HG03175 (cell line): Measurements from ENCODE around the gene HSPG2.

ENCODE experiments used
- ATAC-seq: cut with Tn5 transposase; IDR thresholded peaks from one replicate; pipeline ENCODE4 v1.9.1; 2021; ENCODE audit warnings: mild to moderate bottlenecking, moderate library complexity; ENCODE audit not compliant: unreplicated experiment

The HSPG2 gene

DNA sequence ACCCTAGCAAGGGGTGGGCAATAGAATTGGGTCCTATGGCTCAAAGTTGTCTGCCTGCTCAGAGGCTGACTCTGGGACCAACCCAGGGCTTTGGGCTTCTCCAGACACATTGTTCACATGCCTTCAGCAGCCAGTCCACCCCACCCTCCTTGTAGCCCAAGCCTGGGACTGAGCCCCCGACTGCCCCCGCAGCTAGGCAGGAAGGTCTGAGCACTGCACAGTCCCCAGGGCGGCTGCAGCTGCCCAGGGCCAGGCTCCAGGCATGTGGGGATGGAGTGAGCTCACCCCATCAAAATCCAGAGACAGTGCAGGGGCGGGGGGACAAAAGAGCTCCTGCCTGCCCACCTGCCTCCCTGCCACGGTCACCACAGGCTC, 35.6 kb downstream of the HSPG2 start:
- ATAC-seq = no peak

GRCh38 chr1:21900766-21901472, 36.2 kb downstream of the HSPG2 start:
- ATAC-seq = no peak

- ATAC-seq = no peak
Measured at GRCh38 chr1:21899987-21900386, 37.1 kb downstream of the HSPG2 start.

DNA sequence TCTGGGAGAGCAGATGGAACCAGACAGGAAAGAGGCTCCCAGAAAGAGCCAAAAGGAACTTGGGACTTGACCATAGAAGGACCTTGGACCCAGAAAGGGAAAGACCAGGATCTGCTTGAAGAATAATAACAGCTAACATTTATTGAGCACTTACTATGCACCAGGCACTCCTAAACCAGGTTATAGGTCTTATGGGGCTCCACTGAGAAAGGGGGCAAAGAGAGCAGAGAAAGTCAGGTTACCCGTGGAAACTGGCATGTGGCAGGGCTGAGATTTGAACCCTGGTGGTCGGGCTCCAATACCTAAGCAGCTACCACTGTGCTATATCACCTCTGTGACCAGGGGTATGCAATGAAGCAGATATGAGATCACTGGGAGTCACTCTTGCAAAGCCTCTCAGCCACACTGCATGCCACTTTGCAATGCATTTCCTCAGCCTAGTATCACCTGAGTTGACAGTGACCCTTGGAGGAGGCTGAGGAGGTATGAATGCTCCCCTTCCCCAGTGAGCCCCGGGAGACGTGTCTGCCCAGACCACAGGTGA, 37.8 kb downstream of the HSPG2 start:
- ATAC-seq = no peak

- ATAC-seq = no peak
Measured at GRCh38 chr1:21898326-21899200, 38.5 kb downstream of the HSPG2 start.

DNA sequence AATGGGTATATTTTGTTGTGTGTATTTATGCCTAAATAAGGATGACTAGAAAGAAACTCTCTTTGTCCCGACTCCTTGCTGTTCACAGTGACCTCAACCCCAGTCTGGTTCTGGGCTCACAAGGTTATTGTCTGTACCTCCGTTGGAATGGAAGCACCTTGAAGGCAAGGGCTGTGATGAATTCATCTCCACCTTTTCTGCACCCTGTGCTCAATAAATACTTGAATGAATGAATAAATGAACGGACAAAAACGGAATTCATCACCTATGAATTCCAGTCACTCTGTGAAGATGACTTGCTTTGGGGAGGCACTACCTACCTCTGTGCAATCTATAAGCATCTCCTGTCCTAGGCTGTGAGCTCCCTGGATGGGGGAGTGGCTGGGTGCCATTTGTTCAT, 39.3 kb downstream of the HSPG2 start:
- no peak for ATAC-seq

- ATAC-seq = no peak
Measured at GRCh38 chr1:21896652-21897532, 40.2 kb downstream of the HSPG2 start.

DNA sequence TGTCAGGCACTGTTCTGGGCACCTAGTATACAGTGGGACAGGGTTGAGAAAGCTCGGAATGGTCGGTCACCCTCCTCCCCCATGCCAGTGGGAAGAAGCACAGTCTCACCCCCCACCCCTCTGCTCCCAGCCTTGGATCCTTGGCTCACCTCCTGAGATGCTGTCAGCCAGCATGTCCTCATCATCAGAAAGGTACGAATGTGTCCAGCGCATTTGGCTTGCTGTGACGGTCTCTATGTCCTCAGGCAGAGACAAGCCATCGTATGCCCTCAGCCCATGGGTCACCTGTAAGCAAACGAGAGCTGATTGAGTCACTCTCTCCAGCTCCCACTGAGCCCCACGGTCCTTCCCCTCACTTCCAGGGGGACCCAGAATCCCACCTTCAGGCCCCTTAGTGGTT, 41.1 kb downstream of the HSPG2 start:
- no peak for ATAC-seq

DNA sequence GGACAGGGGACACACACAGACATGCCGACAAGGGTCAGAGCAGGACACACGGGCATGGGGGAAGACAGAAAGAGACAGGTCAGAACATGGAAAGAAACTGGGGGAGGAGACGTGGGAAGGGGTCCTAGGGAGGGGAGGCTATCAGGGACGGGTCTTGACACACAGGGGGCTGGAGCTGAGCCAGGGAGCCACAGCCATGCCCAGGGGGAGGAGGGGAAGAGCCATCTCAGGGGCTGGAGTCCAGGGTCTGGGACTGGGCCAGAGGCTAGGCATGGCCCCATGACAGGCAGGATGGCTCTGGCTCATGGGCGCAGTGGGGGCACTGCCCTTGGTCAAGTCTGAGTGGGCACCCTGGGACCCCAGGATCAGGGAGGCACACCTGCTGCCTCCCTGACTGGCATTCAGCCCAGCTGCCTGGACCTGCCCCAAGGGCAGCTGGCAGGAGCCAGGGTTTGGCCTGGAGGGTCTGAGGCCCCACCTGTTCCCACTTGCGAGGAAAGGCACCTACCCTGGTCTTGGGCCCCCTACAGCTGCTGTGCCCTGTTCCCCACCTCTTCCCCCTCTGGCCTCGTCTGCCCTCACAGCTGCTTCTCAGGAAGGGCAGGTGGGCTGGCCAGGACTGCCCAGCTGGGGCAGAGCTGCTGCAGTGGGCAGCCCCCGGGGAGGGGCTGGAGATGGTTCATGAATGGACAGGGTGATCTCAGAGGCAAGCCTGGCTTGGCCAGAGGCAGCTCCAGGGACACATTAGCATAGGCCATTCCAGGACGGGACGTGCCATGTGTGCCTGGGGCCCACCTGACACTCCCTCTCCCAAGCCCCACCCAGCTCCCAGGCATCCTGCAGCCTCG, 42.9 kb downstream of the HSPG2 start:
- no peak for ATAC-seq

- ATAC-seq = no peak
Measured at GRCh38 chr1:21893046-21893805, 43.9 kb downstream of the HSPG2 start.

- ATAC-seq = no peak
Measured at GRCh38 chr1:21891621-21892479, 45.3 kb downstream of the HSPG2 start.

- no peak for ATAC-seq
Measured at GRCh38 chr1:21891081-21891480, 46.0 kb downstream of the HSPG2 start.

DNA sequence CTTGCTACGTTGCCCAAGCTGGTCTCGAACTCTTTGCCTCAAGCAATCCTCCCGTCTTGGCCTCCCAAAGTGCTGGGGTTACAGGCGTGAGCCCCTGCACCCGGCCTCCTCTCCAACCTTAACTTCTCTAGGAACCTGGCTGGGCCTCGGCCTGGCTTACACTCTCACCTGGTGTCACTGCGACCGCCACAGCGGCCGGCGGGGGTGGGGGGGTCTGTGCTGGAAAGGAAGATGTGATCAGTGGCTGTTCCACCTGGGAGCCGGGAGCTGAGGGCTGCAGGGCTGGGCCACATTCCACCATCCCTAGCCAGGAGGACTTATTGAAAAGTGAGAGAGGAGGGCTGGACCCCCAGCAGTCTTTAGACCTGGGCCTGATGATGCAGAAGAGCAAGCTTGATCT, 48.6 kb downstream of the HSPG2 start:
- no peak for ATAC-seq

DNA sequence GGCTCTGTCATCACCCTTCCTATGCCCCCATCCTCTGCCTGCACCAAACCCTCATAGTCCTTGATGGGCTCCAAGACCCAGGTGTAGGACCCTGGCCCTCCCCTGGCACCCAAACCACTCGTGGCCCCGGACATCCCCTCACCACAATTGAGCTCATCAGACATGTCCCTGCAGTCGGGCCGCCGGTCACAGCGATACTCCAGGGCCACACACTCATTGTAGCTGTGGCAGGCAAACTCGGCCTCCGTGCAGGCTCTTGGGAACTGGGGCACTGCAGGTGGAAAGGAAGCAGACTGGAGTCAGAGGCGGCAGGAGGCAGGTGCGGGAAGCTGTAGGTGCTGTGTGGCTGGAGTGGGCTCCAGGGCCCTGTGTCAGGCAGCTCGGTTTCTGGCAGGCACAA, 49.3 kb downstream of the HSPG2 start:
- ATAC-seq = no peak

GRCh38 chr1:21887216-21887736, 49.8 kb downstream of the HSPG2 start:
- no peak for ATAC-seq

- no peak for ATAC-seq
Measured at GRCh38 chr1:21886486-21887215, 50.5 kb downstream of the HSPG2 start.

GRCh38 chr1:21885236-21886037, 51.7 kb downstream of the HSPG2 start:
- ATAC-seq = no peak
